ENCODE results near the gene ABCA5. TPM values are rescaled to one million over a fixed set of nuclear protein-coding genes. Genes with fewer than 3 reads are reported as not detected.
A peak's percentile ranks its signal among the peaks of the same experiment; 100 is the strongest.

The ABCA5 gene
- total RNA-seq, result 14.8 TPM
- long read RNA-seq, full-length matches to known transcripts, result 2 of 7 reads
- long read RNA-seq, partial matches to known transcripts, result 4 of 7 reads
- long read RNA-seq, other reads (novel, unspliced or antisense), result 1 of 7 reads

GRCh38 chr17:69327060-69327831 is at the start of gene ABCA5:
Gene ABCA5, minus strand, starts transcription at chr17:69327133. Its CDS starts 12,718 bp downstream, at chr17:69314415.
- intact Hi-C loops (cut with DNase I), result no loop called here

GRCh38 chr17:69375229-69375628 is 48.3 kb upstream of the ABCA5 start:
- DNase-seq (ENCODE audit: low spot score), result no peak
- intact Hi-C loops (cut with DNase I), result no loop called here

More at GRCh38 chr17:69327060-69327831, at the start of gene ABCA5:
- DNase-seq (ENCODE audit: low spot score), result peak; percentile 95

GRCh38 chr17:69373069-69373468 is 46.1 kb upstream of the ABCA5 start:
- intact Hi-C loops (cut with DNase I), result no loop called here
- no peak for DNase-seq (ENCODE audit: low spot score)

GRCh38 chr17:69367298-69367697 is 40.4 kb upstream of the ABCA5 start:
- no peak for DNase-seq (ENCODE audit: low spot score)
- intact Hi-C loops (cut with DNase I), result no loop called here

- intact Hi-C loops (cut with DNase I), result no loop called here
- DNase-seq (ENCODE audit: low spot score), result no peak
Measured at GRCh38 chr17:69363488-69364210, 36.7 kb upstream of the ABCA5 start.

GRCh38 chr17:69361156-69361555 is 34.2 kb upstream of the ABCA5 start:
- no peak for DNase-seq (ENCODE audit: low spot score)
- intact Hi-C loops (cut with DNase I), result no loop called here

- intact Hi-C loops (cut with DNase I), result no loop called here
- DNase-seq (ENCODE audit: low spot score), result no peak
Measured at GRCh38 chr17:69358688-69359596, 32.0 kb upstream of the ABCA5 start.

GRCh38 chr17:69357701-69358100 is 30.8 kb upstream of the ABCA5 start:
- no peak for DNase-seq (ENCODE audit: low spot score)
- intact Hi-C loops (cut with DNase I), result no loop called here

- intact Hi-C loops (cut with DNase I), result no loop called here
Measured at GRCh38 chr17:69356625-69357024, 29.7 kb upstream of the ABCA5 start.

GRCh38 chr17:69350911-69351310 is 24.0 kb upstream of the ABCA5 start:
- intact Hi-C loops (cut with DNase I), result no loop called here
- no peak for DNase-seq (ENCODE audit: low spot score)

More at GRCh38 chr17:69356625-69357024, 29.7 kb upstream of the ABCA5 start:
- DNase-seq (ENCODE audit: low spot score), result no peak

- intact Hi-C loops (cut with DNase I), result no loop called here
- DNase-seq (ENCODE audit: low spot score), result no peak
Measured at GRCh38 chr17:69348429-69348828, 21.5 kb upstream of the ABCA5 start.

GRCh38 chr17:69346766-69347165 is 19.8 kb upstream of the ABCA5 start:
- DNase-seq (ENCODE audit: low spot score), result no peak
- intact Hi-C loops (cut with DNase I), result no loop called here

- intact Hi-C loops (cut with DNase I), result no loop called here
Measured at GRCh38 chr17:69344939-69345338, 18.0 kb upstream of the ABCA5 start.

GRCh38 chr17:69342896-69343644 is 16.1 kb upstream of the ABCA5 start:
- DNase-seq (ENCODE audit: low spot score), result no peak
- intact Hi-C loops (cut with DNase I), result no loop called here

More at GRCh38 chr17:69344939-69345338, 18.0 kb upstream of the ABCA5 start:
- DNase-seq (ENCODE audit: low spot score), result no peak

- no peak for DNase-seq (ENCODE audit: low spot score)
- intact Hi-C loops (cut with DNase I), result no loop called here
Measured at GRCh38 chr17:69339937-69340336, 13.0 kb upstream of the ABCA5 start.

GRCh38 chr17:69336996-69337395 is 10.1 kb upstream of the ABCA5 start:
- intact Hi-C loops (cut with DNase I), result no loop called here
- no peak for DNase-seq (ENCODE audit: low spot score)

- no peak for DNase-seq (ENCODE audit: low spot score)
- intact Hi-C loops (cut with DNase I), result no loop called here
Measured at GRCh38 chr17:69336580-69336979, 9.6 kb upstream of the ABCA5 start.

- DNase-seq (ENCODE audit: low spot score), result no peak
- intact Hi-C loops (cut with DNase I), result no loop called here
Measured at GRCh38 chr17:69335058-69335457, 8.1 kb upstream of the ABCA5 start.

- intact Hi-C loops (cut with DNase I), result no loop called here
- DNase-seq (ENCODE audit: low spot score), result no peak
Measured at GRCh38 chr17:69333561-69333960, 6.6 kb upstream of the ABCA5 start.
